OCI-LY3 (cell line): ENCODE measurements around the gene S100A13.

Experiments used
- H2AFZ ChIP-seq: fragments of 200-600, 300-600 bp; shearing (Covaris generic); 2 replicates; pipeline ENCODE4 v1.6.0; 2014; ENCODE audit warnings: antibody characterized with exemption, low read depth, low read length
- H3K27ac ChIP-seq: fragments of 200-600, 300-600 bp; sonication (generic); 2 replicates; pipeline ENCODE4 v1.5.1; 2014; ENCODE audit warnings: mild to moderate bottlenecking, low read length, moderate library complexity, mixed read lengths
- H3K27me3 ChIP-seq: fragments of 200-600, 300-600 bp; sonication (generic); 2 replicates; pipeline ENCODE4 v1.6.1; 2014; ENCODE audit warnings: low read depth, low read length, mixed read lengths
- H3K36me3 ChIP-seq: fragments of 200-600, 300-600 bp; sonication (generic); replicated peaks from 2 replicates; pipeline ENCODE3; 2014; ENCODE audit warnings: low read depth, low read length, mixed read lengths
- H3K4me1 ChIP-seq: fragments of 300-600, 200-600 bp; sonication (generic); 2 replicates; pipeline ENCODE4 v1.6.1; 2014; ENCODE audit warnings: low read length, mixed read lengths
- H3K4me2 ChIP-seq: fragments of 200-600, 300-600 bp; sonication (generic); 2 replicates; pipeline ENCODE4 v1.6.1; 2014; ENCODE audit warnings: low read length, mixed read lengths
- H3K4me3 ChIP-seq: fragments of 300-600, 200-600 bp; sonication (generic); 2 replicates; pipeline ENCODE4 v1.5.1; 2014; ENCODE audit warnings: antibody characterized with exemption, mild to moderate bottlenecking, low read length, moderate library complexity
- H3K79me2 ChIP-seq: fragments of 300-600, 200-600 bp; shearing (Covaris generic); 2 replicates; pipeline ENCODE4 v1.6.1; 2014; ENCODE audit warnings: mild to moderate bottlenecking, low read length, mixed read lengths
- H3K9ac ChIP-seq: fragments of 300-600, 200-600 bp; shearing (Covaris generic); 2 replicates; pipeline ENCODE4 v1.6.0; 2014; ENCODE audit warnings: mild to moderate bottlenecking, low read length, moderate library complexity
- H3K9me3 ChIP-seq: fragments of 200-600, 300-600 bp; shearing (Covaris generic); 2 replicates; pipeline ENCODE4 v1.6.1; 2014; ENCODE audit warnings: low read length, mixed read lengths; ENCODE audit not compliant: insufficient read depth
- H4K20me1 ChIP-seq: fragments of 200-600, 300-600 bp; sonication (generic); 2 replicates; pipeline ENCODE4 v1.6.1; 2016; ENCODE audit warnings: low read length, mixed read lengths; ENCODE audit not compliant: insufficient read depth
- CTCF ChIP-seq: fragments of 200-600, 300-600 bp; sonication (generic); IDR thresholded peaks from 2 replicates; pipeline ENCODE4 v1.5.1; 2014; ENCODE audit warnings: antibody characterized with exemption, low read length, low read depth
- EZH2phosphoT487 ChIP-seq: fragments of 200-600 bp; shearing (Covaris generic); IDR thresholded peaks from 2 replicates; pipeline ENCODE4 v1.6.1; 2018; ENCODE audit warnings: antibody characterized with exemption, mixed run types, low read depth

Gene S100A13

GRCh38 chr1:153569465-153569864 lies 57.8 kb downstream of the S100A13 start:
- H4K20me1 ChIP-seq = no peaks in the 10 kb centered on the region
- H3K9ac ChIP-seq = no peak overlapping the region
- H2AFZ ChIP-seq = peak overlapping the region; percentile 40; the same call in 1 of the 2 replicates
- 0 out of 2 replicates have a peak, but pooled peaks cover 5% of the 10 kb centered on the region for H3K27me3 ChIP-seq
- no peak overlapping the region for H3K27ac ChIP-seq
- no peak overlapping the region for H3K4me2 ChIP-seq
- TF ChIP-seq EZH2phosphoT487 (no peak), CTCF (no peak)
- H3K4me1 ChIP-seq = peaks cover 55% of the 10 kb centered on the region
- no peak overlapping the region for H3K4me3 ChIP-seq
- no peaks in the 10 kb centered on the region for H3K79me2 ChIP-seq
- no peaks in the 10 kb centered on the region for H3K36me3 ChIP-seq
- no peaks in the 10 kb centered on the region for H3K9me3 ChIP-seq
